ENCODE results near the gene LRRC3B. TPM values are rescaled to one million over a fixed set of nuclear protein-coding genes. Genes with fewer than 3 reads are reported as not detected.

Gene LRRC3B
- total and polyA plus RNA-seq, 7 experiments from 2014 or later = not detected

DNA sequence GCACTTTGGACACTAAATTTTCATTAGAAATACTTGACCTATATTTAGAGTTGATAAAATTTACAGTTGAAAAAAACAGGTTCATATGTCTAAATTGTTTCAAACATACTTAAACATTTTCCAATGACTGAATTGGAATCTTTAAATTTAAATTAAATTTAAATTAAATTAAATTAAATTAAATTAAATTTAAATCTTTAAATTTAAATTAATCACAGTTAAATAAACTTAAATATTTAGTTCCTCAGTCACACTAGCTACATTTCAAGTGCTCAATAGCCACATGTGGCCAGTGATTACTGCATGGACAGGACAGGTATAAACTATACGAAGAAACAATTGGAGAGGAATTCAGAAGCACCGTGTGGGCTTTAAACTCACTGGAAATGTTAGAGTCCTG, 16.8 kb downstream of the LRRC3B start:
- Mint-ChIP-seq H3K36me3 (no peaks in the 10 kb centered on the region), H3K9me3 (peaks cover 0 to 4% (median 2%) of the 10 kb centered on the region in 11 donors), H3K27me3 (peaks cover 0 to 4% (median 0%) of the 10 kb centered on the region in 5 donors), H3K27ac (no peak overlapping the region), H3K4me3 (no peak overlapping the region), H3K4me1 (no peaks in the 10 kb centered on the region)
- Histone ChIP-seq H3K9me3 (ENCODE audit: control insufficient read depth in 2 of 3, low read length in 3 of 3) (no peaks in the 10 kb centered on the region), H3K36me3 (ENCODE audit: control insufficient read depth in 2 of 3, insufficient read depth in 3 of 3, low read length in 3 of 3) (no peaks in the 10 kb centered on the region), H3K4me3 (ENCODE audit: low read length) (no peak overlapping the region), H3K4me1 (ENCODE audit: control insufficient read depth in 2 of 2, insufficient read depth in 2 of 2, low read length in 2 of 2) (no peaks in the 10 kb centered on the region), H3K27ac (ENCODE audit: low read depth, low read length) (no peak overlapping the region), H3K27me3 (ENCODE audit: control insufficient read depth in 2 of 2, insufficient read depth in 2 of 2, low read length in 2 of 2) (no peaks in the 10 kb centered on the region)
- CTCF ChIA-PET = no interaction called here
- intact Hi-C loops (cut with micrococcal nuclease) = no loop called here
- POLR2A ChIA-PET = no interaction called here
- DNase-seq = no peak
- ATAC-seq = no peak

DNA sequence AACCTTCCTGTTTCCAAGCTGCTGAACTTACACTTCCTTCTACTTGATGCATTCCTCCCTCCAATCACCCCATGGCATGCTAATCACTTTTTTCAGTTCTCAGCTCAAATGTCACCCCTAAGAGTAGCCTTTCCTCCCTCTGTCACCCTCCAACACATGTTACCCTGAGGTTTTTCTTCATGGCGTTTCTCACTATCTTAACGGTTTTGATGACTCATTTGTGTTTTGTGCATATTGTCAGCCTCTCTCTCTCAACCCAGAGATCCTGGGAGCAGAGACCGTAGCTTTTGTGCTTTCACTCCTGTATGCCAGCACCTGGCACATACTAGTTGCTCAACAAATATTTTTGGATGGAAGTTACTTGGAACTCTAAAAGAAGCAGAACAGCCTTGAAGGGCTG, 24.5 kb downstream of the LRRC3B start:
- H3K27ac ChIP-seq (ENCODE audit: low read depth, low read length) = no peak overlapping the region
- no peaks in the 10 kb centered on the region for H3K36me3 ChIP-seq (ENCODE audit: control insufficient read depth in 2 of 3, insufficient read depth in 3 of 3, low read length in 3 of 3)
- DNase-seq (no peak), ATAC-seq (no peak)
- H3K4me1 ChIP-seq (ENCODE audit: control insufficient read depth in 2 of 2, insufficient read depth in 2 of 2, low read length in 2 of 2) = no peaks in the 10 kb centered on the region
- no peaks in the 10 kb centered on the region for H3K9me3 ChIP-seq (ENCODE audit: control insufficient read depth in 2 of 3, low read length in 3 of 3)
- ChIA-PET CTCF (no interaction called here), POLR2A (no interaction called here)
- Mint-ChIP-seq H3K36me3 (no peaks in the 10 kb centered on the region), H3K27ac (no peak overlapping the region), H3K27me3 (peaks cover 0 to 7% (median 0%) of the 10 kb centered on the region in 5 donors), H3K4me1 (no peaks in the 10 kb centered on the region), H3K9me3 (peaks cover 0 to 13% (median 0%) of the 10 kb centered on the region in 11 donors), H3K4me3 (no peak overlapping the region)
- H3K27me3 ChIP-seq (ENCODE audit: control insufficient read depth in 2 of 2, insufficient read depth in 2 of 2, low read length in 2 of 2) = no peaks in the 10 kb centered on the region
- intact Hi-C loops (cut with micrococcal nuclease) = no loop called here
- no peak overlapping the region for H3K4me3 ChIP-seq (ENCODE audit: low read length)

DNA sequence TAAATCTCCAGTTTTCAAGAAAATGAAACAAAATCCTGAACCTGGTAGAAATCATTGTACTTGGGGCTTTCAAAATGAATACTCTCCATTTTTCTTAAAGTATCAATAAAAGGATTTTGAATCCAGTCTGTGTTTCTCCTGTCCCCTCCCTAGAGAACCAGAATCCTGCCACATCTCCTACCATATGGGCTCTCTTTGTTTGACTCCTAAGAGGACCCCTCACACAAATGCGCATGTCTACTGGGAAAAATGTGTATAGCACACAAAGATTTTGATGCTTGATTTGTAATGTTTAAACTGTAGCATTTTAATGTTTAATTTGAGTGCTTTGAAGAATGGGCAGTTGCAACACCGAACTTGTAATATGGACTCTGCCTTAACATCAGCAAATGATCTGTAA, 25.9 kb downstream of the LRRC3B start:
- Mint-ChIP-seq H3K27ac (no peak overlapping the region), H3K9me3 (peaks cover 0 to 13% (median 0%) of the 10 kb centered on the region in 11 donors), H3K4me1 (no peaks in the 10 kb centered on the region), H3K27me3 (peaks cover 0 to 5% (median 0%) of the 10 kb centered on the region in 5 donors), H3K36me3 (no peaks in the 10 kb centered on the region), H3K4me3 (no peak overlapping the region)
- POLR2A ChIA-PET = no interaction called here
- intact Hi-C loops (cut with micrococcal nuclease) = no loop called here
- DNase-seq = no peak
- H3K27ac ChIP-seq (ENCODE audit: low read depth, low read length) = no peak overlapping the region
- H3K36me3 ChIP-seq (ENCODE audit: control insufficient read depth in 2 of 3, insufficient read depth in 3 of 3, low read length in 3 of 3) = no peaks in the 10 kb centered on the region
- CTCF ChIA-PET = no interaction called here
- no peak for ATAC-seq
- no peaks in the 10 kb centered on the region for H3K9me3 ChIP-seq (ENCODE audit: control insufficient read depth in 2 of 3, low read length in 3 of 3)
- no peaks in the 10 kb centered on the region for H3K4me1 ChIP-seq (ENCODE audit: control insufficient read depth in 2 of 2, insufficient read depth in 2 of 2, low read length in 2 of 2)
- no peak overlapping the region for H3K4me3 ChIP-seq (ENCODE audit: low read length)
- H3K27me3 ChIP-seq (ENCODE audit: control insufficient read depth in 2 of 2, insufficient read depth in 2 of 2, low read length in 2 of 2) = no peaks in the 10 kb centered on the region

DNA sequence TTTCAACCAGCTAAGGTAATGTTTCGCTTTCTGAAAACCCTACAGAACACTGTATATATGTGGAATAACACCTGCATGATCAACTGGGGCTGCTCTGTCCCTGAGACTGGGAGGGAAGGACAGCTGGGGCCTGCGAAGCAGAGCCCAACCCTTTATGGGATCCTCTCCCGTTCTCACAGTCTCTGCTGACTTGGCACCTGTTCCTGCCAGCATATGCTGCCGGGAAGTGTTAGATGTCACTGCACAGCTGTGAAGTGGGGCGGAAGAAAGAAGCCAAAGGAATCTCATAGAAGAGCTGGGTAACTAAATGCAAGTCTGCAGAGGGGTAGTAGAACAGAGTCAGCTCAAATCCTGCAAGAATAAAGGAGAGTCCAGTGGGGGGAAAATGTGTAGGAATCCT, 29.6 kb downstream of the LRRC3B start:
- peaks cover 0 to 8% (median 0%) of the 10 kb centered on the region in 11 donors for H3K9me3 Mint-ChIP-seq
- ChIA-PET CTCF (interaction anchor here (0.7 kb wide), 1 partner anchor 39 kb away, joined by 3 read pairs; no protein-coding TSS in a partner anchor), POLR2A (no interaction called here)
- no peak overlapping the region for H3K27ac Mint-ChIP-seq
- peaks cover 0 to 5% (median 0%) of the 10 kb centered on the region in 5 donors for H3K27me3 Mint-ChIP-seq
- intact Hi-C loops (cut with micrococcal nuclease) = no loop called here
- Histone ChIP-seq H3K9me3 (ENCODE audit: control insufficient read depth in 2 of 3, low read length in 3 of 3) (no peaks in the 10 kb centered on the region), H3K4me1 (ENCODE audit: control insufficient read depth in 2 of 2, insufficient read depth in 2 of 2, low read length in 2 of 2) (no peaks in the 10 kb centered on the region), H3K27me3 (ENCODE audit: control insufficient read depth in 2 of 2, insufficient read depth in 2 of 2, low read length in 2 of 2) (no peaks in the 10 kb centered on the region), H3K4me3 (ENCODE audit: low read length) (no peak overlapping the region), H3K27ac (ENCODE audit: low read depth, low read length) (no peak overlapping the region), H3K36me3 (ENCODE audit: control insufficient read depth in 2 of 3, insufficient read depth in 3 of 3, low read length in 3 of 3) (no peaks in the 10 kb centered on the region)
- no peak overlapping the region for H3K4me3 Mint-ChIP-seq
- no peak for DNase-seq
- H3K36me3 Mint-ChIP-seq = no peaks in the 10 kb centered on the region
- no peaks in the 10 kb centered on the region for H3K4me1 Mint-ChIP-seq
- ATAC-seq = no peak

DNA sequence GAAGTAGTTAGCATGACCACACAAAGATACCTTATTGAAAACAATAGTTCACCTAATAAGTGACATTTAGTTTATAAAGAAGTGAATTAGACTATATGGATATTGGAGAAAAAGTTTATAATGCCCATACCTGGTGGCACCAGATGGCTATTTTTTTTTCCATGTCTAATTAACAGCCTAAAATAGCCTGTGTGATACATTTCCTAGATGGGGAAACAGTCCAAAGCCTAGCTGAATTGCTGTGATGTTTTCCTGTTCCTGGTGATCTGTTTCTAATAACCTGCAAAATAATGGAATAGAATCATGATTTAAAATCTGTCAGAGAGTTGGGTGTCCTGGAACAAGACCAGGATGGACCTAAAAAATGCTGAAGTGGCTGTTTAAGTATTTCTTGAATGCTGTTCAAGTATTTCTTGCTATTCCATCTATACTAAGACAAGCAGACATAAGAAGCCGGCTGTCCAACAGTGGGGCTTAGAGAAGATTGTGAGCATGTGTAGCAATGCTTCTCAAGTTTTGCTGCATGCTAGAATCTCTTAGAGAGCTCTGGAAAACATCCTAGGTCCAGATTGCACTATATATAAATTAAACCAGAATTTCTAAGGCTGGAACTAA, 31.3 kb downstream of the LRRC3B start:
- Histone ChIP-seq H3K4me1 (ENCODE audit: control insufficient read depth in 2 of 2, insufficient read depth in 2 of 2, low read length in 2 of 2) (no peaks in the 10 kb centered on the region), H3K4me3 (ENCODE audit: low read length) (no peak overlapping the region), H3K9me3 (ENCODE audit: control insufficient read depth in 2 of 3, low read length in 3 of 3) (no peaks in the 10 kb centered on the region), H3K36me3 (ENCODE audit: control insufficient read depth in 2 of 3, insufficient read depth in 3 of 3, low read length in 3 of 3) (no peaks in the 10 kb centered on the region), H3K27ac (ENCODE audit: low read depth, low read length) (no peak overlapping the region), H3K27me3 (ENCODE audit: control insufficient read depth in 2 of 2, insufficient read depth in 2 of 2, low read length in 2 of 2) (no peaks in the 10 kb centered on the region)
- no peak for ATAC-seq
- Mint-ChIP-seq H3K27ac (no peak overlapping the region), H3K4me3 (no peak overlapping the region), H3K27me3 (peaks cover 0 to 5% (median 0%) of the 10 kb centered on the region in 5 donors), H3K4me1 (no peaks in the 10 kb centered on the region), H3K9me3 (peaks cover 0 to 8% (median 0%) of the 10 kb centered on the region in 11 donors), H3K36me3 (no peaks in the 10 kb centered on the region)
- ChIA-PET CTCF (no interaction called here), POLR2A (no interaction called here)
- DNase-seq = no peak
- intact Hi-C loops (cut with micrococcal nuclease) = no loop called here

DNA sequence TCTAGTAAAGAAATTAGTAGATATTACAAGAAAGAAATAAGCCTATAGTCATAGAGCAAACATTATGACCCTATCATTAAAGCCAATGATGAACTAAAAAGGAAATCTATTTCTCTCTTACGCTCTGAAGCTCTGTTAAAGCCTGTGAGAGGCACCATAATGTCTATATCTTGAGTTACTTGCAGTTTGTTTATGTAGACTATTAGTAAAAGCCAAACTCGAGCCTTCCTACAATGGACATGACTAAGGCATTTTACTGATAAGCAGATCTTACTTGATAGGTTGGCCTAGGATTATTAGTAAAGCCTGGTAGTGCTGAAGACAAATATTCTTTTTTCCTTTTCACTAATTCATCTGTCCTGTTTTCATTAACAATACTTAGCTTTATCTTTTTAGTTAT, 32.7 kb downstream of the LRRC3B start:
- Histone ChIP-seq H3K27me3 (ENCODE audit: control insufficient read depth in 2 of 2, insufficient read depth in 2 of 2, low read length in 2 of 2) (no peaks in the 10 kb centered on the region), H3K4me1 (ENCODE audit: control insufficient read depth in 2 of 2, insufficient read depth in 2 of 2, low read length in 2 of 2) (no peaks in the 10 kb centered on the region), H3K36me3 (ENCODE audit: control insufficient read depth in 2 of 3, insufficient read depth in 3 of 3, low read length in 3 of 3) (no peaks in the 10 kb centered on the region), H3K4me3 (ENCODE audit: low read length) (no peak overlapping the region), H3K9me3 (ENCODE audit: control insufficient read depth in 2 of 3, low read length in 3 of 3) (no peaks in the 10 kb centered on the region), H3K27ac (ENCODE audit: low read depth, low read length) (no peak overlapping the region)
- no peak for DNase-seq
- intact Hi-C loops (cut with micrococcal nuclease) = no loop called here
- Mint-ChIP-seq H3K27me3 (peaks cover 0 to 4% (median 0%) of the 10 kb centered on the region in 5 donors), H3K4me3 (no peak overlapping the region), H3K36me3 (no peaks in the 10 kb centered on the region), H3K4me1 (no peaks in the 10 kb centered on the region), H3K9me3 (peaks cover 0 to 3% (median 0%) of the 10 kb centered on the region in 11 donors), H3K27ac (no peak overlapping the region)
- no peak for ATAC-seq
- ChIA-PET CTCF (no interaction called here), POLR2A (no interaction called here)

DNA sequence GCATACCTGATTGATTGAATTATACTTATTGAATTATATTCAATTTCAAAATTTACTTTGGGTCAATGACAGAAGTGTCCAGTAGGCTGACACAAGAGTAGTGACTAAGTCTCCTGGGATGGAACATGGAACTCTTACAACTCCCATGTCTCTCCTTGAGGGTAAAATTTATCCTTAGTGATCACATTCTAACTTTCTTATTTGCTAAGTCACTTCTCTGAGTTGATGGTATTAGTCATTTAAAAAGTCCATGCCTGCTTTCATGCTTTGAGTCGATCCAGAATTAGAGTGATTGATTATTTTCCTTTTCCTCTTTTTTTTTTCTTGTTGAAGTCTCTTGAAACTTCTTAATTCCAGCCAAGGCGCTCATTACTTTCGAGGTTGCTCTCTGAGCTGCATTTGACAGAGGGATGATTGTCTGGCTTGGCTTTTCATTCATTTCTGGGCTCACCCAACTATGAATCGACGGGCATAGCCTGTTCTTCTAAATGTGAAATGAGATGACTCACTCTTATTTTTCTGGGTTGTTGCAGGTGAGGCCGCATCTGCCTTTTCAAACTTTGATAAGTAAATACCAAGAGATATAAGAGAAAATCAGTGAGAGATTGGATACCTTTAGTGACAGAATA, 34.9 kb downstream of the LRRC3B start:
- Histone ChIP-seq H3K9me3 (ENCODE audit: control insufficient read depth in 2 of 3, low read length in 3 of 3) (no peaks in the 10 kb centered on the region), H3K36me3 (ENCODE audit: control insufficient read depth in 2 of 3, insufficient read depth in 3 of 3, low read length in 3 of 3) (no peaks in the 10 kb centered on the region), H3K4me3 (ENCODE audit: low read length) (no peak overlapping the region), H3K27me3 (ENCODE audit: control insufficient read depth in 2 of 2, insufficient read depth in 2 of 2, low read length in 2 of 2) (no peaks in the 10 kb centered on the region), H3K4me1 (ENCODE audit: control insufficient read depth in 2 of 2, insufficient read depth in 2 of 2, low read length in 2 of 2) (no peaks in the 10 kb centered on the region), H3K27ac (ENCODE audit: low read depth, low read length) (no peak overlapping the region)
- Mint-ChIP-seq H3K9me3 (peaks cover 0 to 3% (median 0%) of the 10 kb centered on the region in 11 donors), H3K4me1 (no peaks in the 10 kb centered on the region), H3K27me3 (no peaks in the 10 kb centered on the region), H3K27ac (no peak overlapping the region), H3K36me3 (no peaks in the 10 kb centered on the region), H3K4me3 (no peak overlapping the region)
- POLR2A ChIA-PET = no interaction called here
- intact Hi-C loops (cut with micrococcal nuclease) = no loop called here
- ATAC-seq = no peak
- CTCF ChIA-PET = no interaction called here
- no peak for DNase-seq

Data from naive thymus-derived CD4-positive, alpha-beta T cell (primary cell).